ENCODE data around the gene IL17RE. TPM values are rescaled to one million over a fixed set of nuclear protein-coding genes. Genes with fewer than 3 reads are reported as not detected.

The IL17RE gene
- total and polyA plus RNA-seq, 9 of the 15 experiments (the other 6 are each of a cell fraction or from before 2014, with no cell fraction given), result 0.32 to 1.9 (median 0.51) TPM; not detected in 4

DNA sequence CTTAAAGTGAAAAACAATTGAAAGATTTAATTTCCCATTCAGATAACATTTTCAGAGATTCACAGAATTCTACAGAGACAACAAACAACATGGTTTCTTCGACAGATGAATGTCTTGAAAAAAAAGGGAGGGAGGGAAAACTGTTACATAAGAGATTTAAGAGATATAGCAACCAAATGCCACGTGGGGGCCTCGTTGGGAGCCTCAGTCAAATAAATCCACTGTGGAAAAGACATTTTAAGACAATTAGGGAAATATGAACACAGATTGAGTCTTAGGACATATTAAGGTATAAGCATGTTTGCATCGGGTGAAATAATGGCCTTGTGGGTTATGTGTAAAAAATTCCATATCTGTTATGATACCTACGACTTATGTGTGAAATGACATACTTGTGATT is 54.6 kb downstream of the IL17RE start (continued):
- TF ChIP-seq, protein P1, sequence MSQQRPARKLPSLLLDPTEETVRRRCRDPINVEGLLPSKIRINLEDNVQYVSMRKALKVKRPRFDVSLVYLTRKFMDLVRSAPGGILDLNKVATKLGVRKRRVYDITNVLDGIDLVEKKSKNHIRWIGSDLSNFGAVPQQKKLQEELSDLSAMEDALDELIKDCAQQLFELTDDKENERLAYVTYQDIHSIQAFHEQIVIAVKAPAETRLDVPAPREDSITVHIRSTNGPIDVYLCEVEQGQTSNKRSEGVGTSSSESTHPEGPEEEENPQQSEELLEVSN (IDR thresholded peaks at IDR 0.05; ENCODE audit: borderline replicate concordance in 1 of 2, extremely low read depth in 1 of 2, insufficient read depth in 1 of 2, insufficient read length in 1 of 2, low read depth in 1 of 2, low read length in 1 of 2, poor library complexity in 1 of 2, severe bottlenecking in 1 of 2), result peak in 1 of 2 experiments; percentile 30
- TF ChIP-seq SP1 (CRISPR knock-in tag; IDR thresholded peaks at IDR 0.05) (no peak), ZZZ3 (IDR thresholded peaks at IDR 0.05) (no peak), ZC3H11A (IDR thresholded peaks at IDR 0.05; ENCODE audit: low read depth, low read length) (no peak), TARDBP (IDR thresholded peaks at IDR 0.05) (no peak), PHB2 (IDR thresholded peaks at IDR 0.05; ENCODE audit: low read depth) (no peak), SNRNP70 (optimal IDR thresholded peaks at IDR 0.05; ENCODE audit: low read depth, low read length) (no peak), TEAD4 (IDR thresholded peaks at IDR 0.05; ENCODE audit: low read length) (no peak), TEAD4 (CRISPR knock-in tag; IDR thresholded peaks at IDR 0.05; ENCODE audit: borderline replicate concordance) (no peak), RBM39 (optimal IDR thresholded peaks at IDR 0.05; ENCODE audit: low read depth, low read length) (no peak), TCFL5 (CRISPR knock-in tag; conservative IDR thresholded peaks at IDR 0.05) (no peak)
- TF ChIP-seq, protein P2, sequence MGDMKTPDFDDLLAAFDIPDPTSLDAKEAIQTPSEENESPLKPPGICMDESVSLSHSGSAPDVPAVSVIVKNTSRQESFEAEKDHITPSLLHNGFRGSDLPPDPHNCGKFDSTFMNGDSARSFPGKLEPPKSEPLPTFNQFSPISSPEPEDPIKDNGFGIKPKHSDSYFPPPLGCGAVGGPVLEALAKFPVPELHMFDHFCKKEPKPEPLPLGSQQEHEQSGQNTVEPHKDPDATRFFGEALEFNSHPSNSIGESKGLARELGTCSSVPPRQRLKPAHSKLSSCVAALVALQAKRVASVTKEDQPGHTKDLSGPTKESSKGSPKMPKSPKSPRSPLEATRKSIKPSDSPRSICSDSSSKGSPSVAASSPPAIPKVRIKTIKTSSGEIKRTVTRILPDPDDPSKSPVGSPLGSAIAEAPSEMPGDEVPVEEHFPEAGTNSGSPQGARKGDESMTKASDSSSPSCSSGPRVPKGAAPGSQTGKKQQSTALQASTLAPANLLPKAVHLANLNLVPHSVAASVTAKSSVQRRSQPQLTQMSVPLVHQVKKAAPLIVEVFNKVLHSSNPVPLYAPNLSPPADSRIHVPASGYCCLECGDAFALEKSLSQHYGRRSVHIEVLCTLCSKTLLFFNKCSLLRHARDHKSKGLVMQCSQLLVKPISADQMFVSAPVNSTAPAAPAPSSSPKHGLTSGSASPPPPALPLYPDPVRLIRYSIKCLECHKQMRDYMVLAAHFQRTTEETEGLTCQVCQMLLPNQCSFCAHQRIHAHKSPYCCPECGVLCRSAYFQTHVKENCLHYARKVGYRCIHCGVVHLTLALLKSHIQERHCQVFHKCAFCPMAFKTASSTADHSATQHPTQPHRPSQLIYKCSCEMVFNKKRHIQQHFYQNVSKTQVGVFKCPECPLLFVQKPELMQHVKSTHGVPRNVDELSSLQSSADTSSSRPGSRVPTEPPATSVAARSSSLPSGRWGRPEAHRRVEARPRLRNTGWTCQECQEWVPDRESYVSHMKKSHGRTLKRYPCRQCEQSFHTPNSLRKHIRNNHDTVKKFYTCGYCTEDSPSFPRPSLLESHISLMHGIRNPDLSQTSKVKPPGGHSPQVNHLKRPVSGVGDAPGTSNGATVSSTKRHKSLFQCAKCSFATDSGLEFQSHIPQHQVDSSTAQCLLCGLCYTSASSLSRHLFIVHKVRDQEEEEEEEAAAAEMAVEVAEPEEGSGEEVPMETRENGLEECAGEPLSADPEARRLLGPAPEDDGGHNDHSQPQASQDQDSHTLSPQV (IDR thresholded peaks at IDR 0.05), result peak; percentile 28; the same call in 1 of the 2 replicates
- TF ChIP-seq, protein P3, sequence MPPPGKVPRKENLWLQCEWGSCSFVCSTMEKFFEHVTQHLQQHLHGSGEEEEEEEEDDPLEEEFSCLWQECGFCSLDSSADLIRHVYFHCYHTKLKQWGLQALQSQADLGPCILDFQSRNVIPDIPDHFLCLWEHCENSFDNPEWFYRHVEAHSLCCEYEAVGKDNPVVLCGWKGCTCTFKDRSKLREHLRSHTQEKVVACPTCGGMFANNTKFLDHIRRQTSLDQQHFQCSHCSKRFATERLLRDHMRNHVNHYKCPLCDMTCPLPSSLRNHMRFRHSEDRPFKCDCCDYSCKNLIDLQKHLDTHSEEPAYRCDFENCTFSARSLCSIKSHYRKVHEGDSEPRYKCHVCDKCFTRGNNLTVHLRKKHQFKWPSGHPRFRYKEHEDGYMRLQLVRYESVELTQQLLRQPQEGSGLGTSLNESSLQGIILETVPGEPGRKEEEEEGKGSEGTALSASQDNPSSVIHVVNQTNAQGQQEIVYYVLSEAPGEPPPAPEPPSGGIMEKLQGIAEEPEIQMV (tag; conservative IDR thresholded peaks at IDR 0.05; ENCODE audit: low read depth), result no peak
- TF ChIP-seq, protein P4, sequence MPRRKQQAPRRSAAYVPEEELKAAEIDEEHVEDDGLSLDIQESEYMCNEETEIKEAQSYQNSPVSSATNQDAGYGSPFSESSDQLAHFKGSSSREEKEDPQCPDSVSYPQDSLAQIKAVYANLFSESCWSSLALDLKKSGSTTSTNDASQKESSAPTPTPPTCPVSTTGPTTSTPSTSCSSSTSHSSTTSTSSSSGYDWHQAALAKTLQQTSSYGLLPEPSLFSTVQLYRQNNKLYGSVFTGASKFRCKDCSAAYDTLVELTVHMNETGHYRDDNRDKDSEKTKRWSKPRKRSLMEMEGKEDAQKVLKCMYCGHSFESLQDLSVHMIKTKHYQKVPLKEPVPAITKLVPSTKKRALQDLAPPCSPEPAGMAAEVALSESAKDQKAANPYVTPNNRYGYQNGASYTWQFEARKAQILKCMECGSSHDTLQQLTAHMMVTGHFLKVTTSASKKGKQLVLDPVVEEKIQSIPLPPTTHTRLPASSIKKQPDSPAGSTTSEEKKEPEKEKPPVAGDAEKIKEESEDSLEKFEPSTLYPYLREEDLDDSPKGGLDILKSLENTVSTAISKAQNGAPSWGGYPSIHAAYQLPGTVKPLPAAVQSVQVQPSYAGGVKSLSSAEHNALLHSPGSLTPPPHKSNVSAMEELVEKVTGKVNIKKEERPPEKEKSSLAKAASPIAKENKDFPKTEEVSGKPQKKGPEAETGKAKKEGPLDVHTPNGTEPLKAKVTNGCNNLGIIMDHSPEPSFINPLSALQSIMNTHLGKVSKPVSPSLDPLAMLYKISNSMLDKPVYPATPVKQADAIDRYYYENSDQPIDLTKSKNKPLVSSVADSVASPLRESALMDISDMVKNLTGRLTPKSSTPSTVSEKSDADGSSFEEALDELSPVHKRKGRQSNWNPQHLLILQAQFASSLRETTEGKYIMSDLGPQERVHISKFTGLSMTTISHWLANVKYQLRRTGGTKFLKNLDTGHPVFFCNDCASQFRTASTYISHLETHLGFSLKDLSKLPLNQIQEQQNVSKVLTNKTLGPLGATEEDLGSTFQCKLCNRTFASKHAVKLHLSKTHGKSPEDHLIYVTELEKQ (CRISPR knock-in tag; IDR thresholded peaks at IDR 0.05), result no peak

Measured in K562 (cell line).